ENCODE results near the gene MRTFA. TPM values are rescaled to one million over a fixed set of nuclear protein-coding genes. Genes with fewer than 3 reads are reported as not detected.

MRTFA gene
- total RNA-seq, 2 experiments from 2014 or later = 72.5 to 76.3 TPM

DNA sequence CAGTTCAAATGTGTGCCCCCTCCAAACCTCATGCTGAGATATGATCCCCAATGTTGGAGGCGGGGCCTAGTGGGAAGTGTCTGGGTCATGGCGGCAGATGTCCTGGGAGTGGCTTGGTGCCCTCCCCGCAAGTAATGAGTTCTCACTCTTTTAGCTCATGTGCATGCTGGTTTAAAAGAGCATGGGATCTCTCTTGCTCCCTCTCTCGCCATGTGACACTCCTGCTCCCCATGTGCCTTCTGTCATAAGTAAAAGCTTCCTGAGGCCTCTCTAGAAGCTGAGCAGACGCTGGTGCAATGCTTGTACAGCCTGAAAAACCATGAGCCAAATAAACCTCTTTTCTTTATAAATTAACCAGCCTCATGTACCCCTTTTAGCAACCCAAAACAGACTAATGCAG lies 167.3 kb downstream of the MRTFA start:
- peaks cover 21% of the 10 kb centered on the region for H3K36me3 Mint-ChIP-seq
- no peak overlapping the region for H3K4me3 Mint-ChIP-seq
- no peaks in the 10 kb centered on the region for H3K27me3 Mint-ChIP-seq
- DNase-seq = no peak
- H3K4me1 Mint-ChIP-seq = peaks cover 16% of the 10 kb centered on the region
- no peaks in the 10 kb centered on the region for H3K9me3 Mint-ChIP-seq
- POLR2A ChIA-PET = no interaction called here
- H3K27ac Mint-ChIP-seq = no peak overlapping the region
- ATAC-seq (ENCODE audit: low read depth) = no peak

- H3K4me3 Mint-ChIP-seq = no peak overlapping the region
- H3K9me3 Mint-ChIP-seq = no peaks in the 10 kb centered on the region
- DNase-seq = no peak
- H3K4me1 Mint-ChIP-seq = peaks cover 14% of the 10 kb centered on the region
- no peak overlapping the region for H3K27ac Mint-ChIP-seq
- H3K36me3 Mint-ChIP-seq = peaks cover 21% of the 10 kb centered on the region
- POLR2A ChIA-PET = interaction anchor here (0.6 kb wide), 1 partner anchor 450 kb away, joined by 3 read pairs; no protein-coding TSS in a partner anchor
- no peak for ATAC-seq (ENCODE audit: low read depth)
- no peaks in the 10 kb centered on the region for H3K27me3 Mint-ChIP-seq
Observed at GRCh38 chr22:40468616-40469015, 167.9 kb downstream of the MRTFA start.

- H3K27ac Mint-ChIP-seq = no peak overlapping the region
- H3K36me3 Mint-ChIP-seq = peaks cover 24% of the 10 kb centered on the region
- DNase-seq = no peak
- peaks cover 20% of the 10 kb centered on the region for H3K4me1 Mint-ChIP-seq
- no peak for ATAC-seq (ENCODE audit: low read depth)
- POLR2A ChIA-PET = no interaction called here
- no peaks in the 10 kb centered on the region for H3K27me3 Mint-ChIP-seq
- H3K9me3 Mint-ChIP-seq = no peaks in the 10 kb centered on the region
- H3K4me3 Mint-ChIP-seq = no peak overlapping the region
Observed at GRCh38 chr22:40466976-40467375, 169.5 kb downstream of the MRTFA start.

GRCh38 chr22:40463683-40464082 lies 172.8 kb downstream of the MRTFA start:
- Mint-ChIP-seq H3K27me3 (no peaks in the 10 kb centered on the region), H3K27ac (peak overlapping the region; percentile 97), H3K9me3 (no peaks in the 10 kb centered on the region), H3K4me1 (peaks cover 36% of the 10 kb centered on the region), H3K4me3 (peak overlapping the region; percentile 96), H3K36me3 (peaks cover 29% of the 10 kb centered on the region)
- DNase-seq (no peak), ATAC-seq (ENCODE audit: low read depth) (peak; percentile 71)
- POLR2A ChIA-PET = interaction anchor here (0.7 to 2.6 kb wide), 8 partner anchors 9 to 488 kb away, joined by 3 to 8 read pairs (median 5); partner anchors contain the start of gene RBX1

GRCh38 chr22:40463017-40463631 lies 173.4 kb downstream of the MRTFA start:
- peaks cover 41% of the 10 kb centered on the region for H3K4me1 Mint-ChIP-seq
- H3K36me3 Mint-ChIP-seq = peaks cover 33% of the 10 kb centered on the region
- H3K27me3 Mint-ChIP-seq = no peaks in the 10 kb centered on the region
- POLR2A ChIA-PET = interaction anchor here (0.9 to 2.6 kb wide), 7 partner anchors 9 to 488 kb away, joined by 3 to 8 read pairs (median 5); partner anchors contain the start of gene RBX1
- ATAC-seq (ENCODE audit: low read depth) = peak; percentile 82
- peak; percentile 50 for DNase-seq
- peak overlapping the region; percentile 97 for H3K27ac Mint-ChIP-seq
- peak overlapping the region; percentile 96 for H3K4me3 Mint-ChIP-seq
- H3K9me3 Mint-ChIP-seq = no peaks in the 10 kb centered on the region

- H3K27me3 Mint-ChIP-seq = no peaks in the 10 kb centered on the region
- POLR2A ChIA-PET = interaction anchor here (0.6 to 2.6 kb wide), 11 partner anchors 8 to 175 kb away, joined by 3 to 8 read pairs (median 5); no protein-coding TSS in a partner anchor
- H3K4me1 Mint-ChIP-seq = peaks cover 47% of the 10 kb centered on the region
Observed at GRCh38 chr22:40462195-40462984, 174.1 kb downstream of the MRTFA start.

DNA sequence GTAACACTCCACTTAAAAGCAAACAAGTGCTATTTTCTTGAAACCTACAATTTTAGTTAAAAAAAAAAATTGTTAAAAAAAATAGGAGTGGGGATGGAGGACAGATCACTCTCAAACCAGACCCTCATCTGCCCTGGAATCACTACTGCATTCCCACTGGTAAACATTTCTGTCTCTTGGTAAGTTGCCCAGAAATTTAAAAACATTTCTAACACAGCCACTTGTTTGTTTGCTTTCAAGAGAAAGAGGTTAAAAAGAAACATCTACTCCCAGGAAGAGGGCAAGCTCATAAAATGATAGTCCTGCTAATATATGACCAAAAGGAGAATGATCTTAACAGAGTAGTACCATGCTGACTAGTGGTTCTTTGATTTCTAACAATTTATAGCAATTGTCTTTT lies 182.8 kb downstream of the MRTFA start:
- POLR2A ChIA-PET = interaction anchor here (1.5 kb wide), 1 partner anchor 9 kb away, joined by 3 read pairs; no protein-coding TSS in a partner anchor
- DNase-seq = no peak
- Mint-ChIP-seq H3K4me3 (no peak overlapping the region), H3K36me3 (peaks cover 26% of the 10 kb centered on the region), H3K27ac (no peak overlapping the region), H3K4me1 (peaks cover 38% of the 10 kb centered on the region), H3K9me3 (no peaks in the 10 kb centered on the region), H3K27me3 (no peaks in the 10 kb centered on the region)
- ATAC-seq (ENCODE audit: low read depth) = no peak

More at GRCh38 chr22:40462195-40462984, 174.1 kb downstream of the MRTFA start:
- peak; percentile 55 for ATAC-seq (ENCODE audit: low read depth)
- Mint-ChIP-seq H3K4me3 (peak overlapping the region; percentile 96), H3K27ac (peak overlapping the region; percentile 97), H3K9me3 (no peaks in the 10 kb centered on the region), H3K36me3 (peaks cover 33% of the 10 kb centered on the region)
- DNase-seq = no peak

GRCh38 chr22:40452730-40453487 lies 183.6 kb downstream of the MRTFA start:
- H3K36me3 Mint-ChIP-seq = peaks cover 20% of the 10 kb centered on the region
- peaks cover 33% of the 10 kb centered on the region for H3K4me1 Mint-ChIP-seq
- H3K27me3 Mint-ChIP-seq = no peaks in the 10 kb centered on the region
- no peaks in the 10 kb centered on the region for H3K9me3 Mint-ChIP-seq
- H3K27ac Mint-ChIP-seq = no peak overlapping the region
- no peak for DNase-seq
- POLR2A ChIA-PET = interaction anchor here (1.5 kb wide), 1 partner anchor 10 kb away, joined by 3 read pairs; no protein-coding TSS in a partner anchor
- no peak for ATAC-seq (ENCODE audit: low read depth)
- no peak overlapping the region for H3K4me3 Mint-ChIP-seq

- Mint-ChIP-seq H3K4me1 (peaks cover 32% of the 10 kb centered on the region), H3K9me3 (no peaks in the 10 kb centered on the region), H3K4me3 (peak overlapping the region; percentile 61), H3K36me3 (peaks cover 32% of the 10 kb centered on the region), H3K27ac (peak overlapping the region; percentile 67), H3K27me3 (no peaks in the 10 kb centered on the region)
- POLR2A ChIA-PET = interaction anchor here (0.7 to 1.1 kb wide), 2 partner anchors 32 to 65 kb away, joined by 3 to 6 read pairs; no protein-coding TSS in a partner anchor
- ATAC-seq (ENCODE audit: low read depth) = peak; percentile 77
- DNase-seq = no peak
Observed at GRCh38 chr22:40451210-40451609, 185.3 kb downstream of the MRTFA start.

GRCh38 chr22:40450616-40451015 lies 185.9 kb downstream of the MRTFA start:
- POLR2A ChIA-PET = interaction anchor here (1.6 kb wide), 1 partner anchor 11 kb away, joined by 3 read pairs; no protein-coding TSS in a partner anchor
- H3K4me1 Mint-ChIP-seq = peaks cover 34% of the 10 kb centered on the region
- H3K27ac Mint-ChIP-seq = no peak overlapping the region
- H3K4me3 Mint-ChIP-seq = peak overlapping the region; percentile 61
- DNase-seq = no peak
- peaks cover 37% of the 10 kb centered on the region for H3K36me3 Mint-ChIP-seq
- no peaks in the 10 kb centered on the region for H3K27me3 Mint-ChIP-seq
- ATAC-seq (ENCODE audit: low read depth) = no peak
- H3K9me3 Mint-ChIP-seq = no peaks in the 10 kb centered on the region

GRCh38 chr22:40449676-40450035 lies 186.9 kb downstream of the MRTFA start:
- DNase-seq (no peak), ATAC-seq (ENCODE audit: low read depth) (no peak)
- H3K4me3 Mint-ChIP-seq = no peak overlapping the region
- peaks cover 34% of the 10 kb centered on the region for H3K4me1 Mint-ChIP-seq
- peaks cover 2% of the 10 kb centered on the region for H3K9me3 Mint-ChIP-seq
- H3K27me3 Mint-ChIP-seq = no peaks in the 10 kb centered on the region
- H3K36me3 Mint-ChIP-seq = peaks cover 40% of the 10 kb centered on the region
- no peak overlapping the region for H3K27ac Mint-ChIP-seq
- POLR2A ChIA-PET = interaction anchor here (1.6 kb wide), 1 partner anchor 12 kb away, joined by 3 read pairs; no protein-coding TSS in a partner anchor

DNA sequence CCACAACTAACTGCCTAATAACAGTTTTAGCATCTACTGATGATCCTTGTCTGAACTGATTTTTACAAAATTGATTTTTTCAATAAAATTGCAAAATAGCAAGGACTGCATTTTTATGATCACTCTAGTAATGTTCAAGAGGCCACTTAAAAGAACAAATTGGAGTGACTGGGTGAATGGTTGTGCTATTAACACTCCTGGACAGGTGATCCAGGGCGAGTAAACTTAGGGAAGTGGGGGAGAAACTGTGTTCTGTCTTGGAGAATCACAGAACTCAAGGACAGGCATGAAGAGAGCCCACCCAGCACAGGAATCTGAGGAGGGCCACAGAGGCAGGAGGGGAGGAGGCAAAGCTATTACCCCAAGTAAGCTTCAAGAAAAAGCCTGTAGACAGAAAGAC lies 190.3 kb downstream of the MRTFA start:
- Mint-ChIP-seq H3K27ac (no peak overlapping the region), H3K36me3 (peaks cover 40% of the 10 kb centered on the region), H3K27me3 (no peaks in the 10 kb centered on the region), H3K4me1 (peaks cover 27% of the 10 kb centered on the region), H3K9me3 (peaks cover 2% of the 10 kb centered on the region), H3K4me3 (no peak overlapping the region)
- no peak for ATAC-seq (ENCODE audit: low read depth)
- no peak for DNase-seq
- POLR2A ChIA-PET = no interaction called here

All from activated naive CD8-positive, alpha-beta T cell treated with anti-CD3 and anti-CD28 coated beads, Interleukin-2, amount 10 ng/mL, durations not matched to agents 7 days and 5 days (primary cell).